Mesenchymal stem cell (in vitro differentiated cells and primary cell): ENCODE results near the gene CTDSP2.

Experiments
- DNase-seq: peaks from one replicate; pipeline ENCODE4 v3.0.0-alpha.2; 2013
- H2AFZ ChIP-seq: one replicate; pipeline ENCODE4 v1.6.1; 2013; ENCODE audit warnings: low read depth, mild to moderate bottlenecking, control low read depth, inconsistent platforms, low read length, moderate library complexity
- H2AK5ac ChIP-seq: 2 replicates; pipeline ENCODE4 v1.6.1; 2013; ENCODE audit warnings: low read length, moderate library complexity, mild to moderate bottlenecking, inconsistent platforms; ENCODE audit not compliant: severe bottlenecking
- H2BK120ac ChIP-seq: one replicate; pipeline ENCODE4 v1.6.1; 2013; ENCODE audit warnings: low read depth, mild to moderate bottlenecking, inconsistent platforms, low read length, moderate library complexity
- H2BK12ac ChIP-seq, 2 experiments: one replicate each; pipeline ENCODE4 v1.6.1; 2013; ENCODE audit warnings: inconsistent platforms in 2 of 2, low read length in 2 of 2, mild to moderate bottlenecking in 2 of 2, moderate library complexity in 2 of 2, control low read depth in 1 of 2
- H2BK15ac ChIP-seq: one replicate; pipeline ENCODE4 v1.6.1; 2013; ENCODE audit warnings: mild to moderate bottlenecking, low read depth, inconsistent platforms; ENCODE audit not compliant: poor library complexity, severe bottlenecking
- H2BK5ac ChIP-seq: 2 replicates; pipeline ENCODE4 v1.6.1; 2013; ENCODE audit warnings: low read depth, mild to moderate bottlenecking, low read length, control low read depth, inconsistent platforms; ENCODE audit not compliant: poor library complexity, severe bottlenecking
- H3K14ac ChIP-seq, 2 experiments: one replicate each; pipeline ENCODE4 v1.6.1; 2013; ENCODE audit warnings: inconsistent platforms in 2 of 2, low read length in 2 of 2, control low read depth in 1 of 2, mild to moderate bottlenecking in 1 of 2, moderate library complexity in 1 of 2
- H3K18ac ChIP-seq, 2 experiments: one replicate each; pipeline ENCODE4 v1.6.1; 2013; ENCODE audit warnings: inconsistent platforms in 2 of 2, low read length in 2 of 2, control low read depth in 1 of 2, low read depth in 1 of 2, mild to moderate bottlenecking in 1 of 2
- H3K23ac ChIP-seq, 2 experiments: one replicate each; pipeline ENCODE4 v1.6.1; 2013; ENCODE audit warnings: inconsistent platforms in 2 of 2, low read length in 2 of 2, mild to moderate bottlenecking in 2 of 2, moderate library complexity in 2 of 2, control low read depth in 1 of 2
- H3K27ac ChIP-seq: 2 replicates; pipeline ENCODE4 v1.5.1; 2013; ENCODE audit warnings: mild to moderate bottlenecking, moderate library complexity, low read length, control low read depth, inconsistent platforms; ENCODE audit not compliant: poor library complexity, severe bottlenecking
- H3K27me3 ChIP-seq, 2 experiments: 2 replicates each; pipeline versions ENCODE4 v1.6.1 to v1.7.0; 2013; ENCODE audit warnings: low read length in 2 of 2, mild to moderate bottlenecking in 2 of 2, moderate library complexity in 2 of 2, control low read depth in 1 of 2, inconsistent platforms in 1 of 2; ENCODE audit not compliant: control insufficient read depth in 1 of 2, insufficient read depth in 1 of 2
- H3K36me3 ChIP-seq, 2 experiments: 2 replicates each; pipeline versions ENCODE4 v1.6.1 to v1.7.0; 2013; ENCODE audit warnings: low read length in 2 of 2, control low read depth in 1 of 2, inconsistent platforms in 1 of 2, low read depth in 1 of 2, mild to moderate bottlenecking in 1 of 2; ENCODE audit not compliant: insufficient read depth in 2 of 2, control insufficient read depth in 1 of 2
- H3K4ac ChIP-seq, 2 experiments: one replicate each; pipeline ENCODE4 v1.6.1; 2013; ENCODE audit warnings: inconsistent platforms in 2 of 2, low read length in 2 of 2, mild to moderate bottlenecking in 2 of 2, moderate library complexity in 2 of 2, control low read depth in 1 of 2, low read depth in 1 of 2
- H3K4me1 ChIP-seq: 2 replicates; pipeline ENCODE4 v1.6.1; 2013; ENCODE audit warnings: low read depth, low read length, control low read depth; ENCODE audit not compliant: control insufficient read depth, insufficient read depth
- H3K4me2 ChIP-seq: 2 replicates; pipeline ENCODE4 v1.6.1; 2013; ENCODE audit warnings: low read length, mild to moderate bottlenecking, inconsistent platforms; ENCODE audit not compliant: poor library complexity, severe bottlenecking
- H3K4me3 ChIP-seq, 2 experiments: 2 replicates each; pipeline versions ENCODE4 v1.5.1 to v1.7.0; 2013; ENCODE audit warnings: low read length in 2 of 2, mild to moderate bottlenecking in 2 of 2, control low read depth in 1 of 2, low read depth in 1 of 2; ENCODE audit not compliant: insufficient read depth in 1 of 2
- H3K79me1 ChIP-seq: replicated peaks from 2 replicates; pipeline ENCODE4 v1.6.1; 2013; ENCODE audit warnings: mild to moderate bottlenecking, control low read depth, low read length, inconsistent platforms; ENCODE audit not compliant: poor library complexity, severe bottlenecking
- H3K9ac ChIP-seq: 2 replicates; pipeline ENCODE4 v1.7.0; 2013; ENCODE audit warnings: mild to moderate bottlenecking, low read length, moderate library complexity
- H3K9me3 ChIP-seq: 2 replicates; pipeline ENCODE4 v1.7.0; 2013; ENCODE audit warnings: mild to moderate bottlenecking, low read length; ENCODE audit not compliant: control insufficient read depth
- H4K8ac ChIP-seq: one replicate; pipeline ENCODE4 v1.6.1; 2013; ENCODE audit warnings: inconsistent platforms, mild to moderate bottlenecking, low read length, moderate library complexity
- H4K91ac ChIP-seq: one replicate; pipeline ENCODE4 v1.6.1; 2013; ENCODE audit warnings: mild to moderate bottlenecking, low read length, inconsistent platforms
- WGBS: methylation state at CpG from one replicate; pipeline ENCODE4 v1.1.7; 2013; ENCODE audit warnings: mixed read lengths; 5-methylcytosine and 5-hydroxymethylcytosine counted together

CTDSP2 gene

GRCh38 chr12:57800965-57801364 lies 45.6 kb downstream of the CTDSP2 start:
- Histone ChIP-seq H2BK120ac (no peak overlapping the region), H2AFZ (no peak overlapping the region), H3K9me3 (no peaks in the 10 kb centered on the region), H2AK5ac (no peak overlapping the region), H3K14ac (no peak overlapping the region), H2BK5ac (no peak overlapping the region), H3K36me3 (peaks cover 17 to 82% of the 10 kb centered on the region in 2 experiments), H4K91ac (no peak overlapping the region), H3K4me3 (no peak overlapping the region), H3K27ac (no peak overlapping the region), H3K9ac (peak overlapping the region; percentile 25), H3K18ac (no peak overlapping the region), H2BK12ac (no peak overlapping the region), H3K4me1 (peaks cover 2% of the 10 kb centered on the region), H3K4me2 (no peak overlapping the region), H4K8ac (no peak overlapping the region), H3K79me1 (peaks cover 6% of the 10 kb centered on the region), H3K4ac (no peak overlapping the region), H2BK15ac (no peak overlapping the region), H3K27me3 (no peaks in the 10 kb centered on the region), H3K23ac (no peak overlapping the region)
- WGBS = 100% methylated on average over 2 of the region's 3 CpGs
- no peak for DNase-seq

GRCh38 chr12:57797933-57798332 lies 48.6 kb downstream of the CTDSP2 start:
- Histone ChIP-seq H3K27me3 (no peaks in the 10 kb centered on the region), H2BK12ac (no peak overlapping the region), H4K91ac (no peak overlapping the region), H3K4me2 (no peak overlapping the region), H2BK120ac (no peak overlapping the region), H3K4me3 (no peak overlapping the region), H3K23ac (no peak overlapping the region), H3K27ac (no peak overlapping the region), H4K8ac (no peak overlapping the region), H3K9me3 (no peaks in the 10 kb centered on the region), H3K79me1 (peaks cover 7% of the 10 kb centered on the region), H3K14ac (no peak overlapping the region), H2BK15ac (no peak overlapping the region), H3K4me1 (no peaks in the 10 kb centered on the region), H3K4ac (no peak overlapping the region), H2BK5ac (no peak overlapping the region), H3K18ac (no peak overlapping the region), H2AK5ac (no peak overlapping the region), H3K9ac (no peak overlapping the region), H2AFZ (no peak overlapping the region), H3K36me3 (peaks cover 25 to 75% of the 10 kb centered on the region in 2 experiments)
- no peak for DNase-seq
- 100% methylated on average over 1 of the region's 1 CpG for WGBS

- Histone ChIP-seq H3K4ac (no peak overlapping the region), H2BK12ac (no peak overlapping the region), H3K27ac (no peak overlapping the region), H2AK5ac (no peak overlapping the region), H3K9me3 (no peaks in the 10 kb centered on the region), H3K23ac (no peak overlapping the region), H2BK120ac (no peak overlapping the region), H2AFZ (no peak overlapping the region), H2BK15ac (no peak overlapping the region), H3K4me3 (no peak overlapping the region), H2BK5ac (no peak overlapping the region), H3K14ac (no peak overlapping the region), H4K91ac (no peak overlapping the region), H3K18ac (no peak overlapping the region), H3K79me1 (peaks cover 5% of the 10 kb centered on the region), H4K8ac (no peak overlapping the region), H3K27me3 (no peaks in the 10 kb centered on the region), H3K4me2 (no peak overlapping the region), H3K9ac (peak overlapping the region; percentile 16), H3K4me1 (no peaks in the 10 kb centered on the region), H3K36me3 (peaks cover 25 to 75% of the 10 kb centered on the region in 2 experiments)
- DNase-seq = no peak
- WGBS = no CpG with 5 or more reads among the region's 1 CpG
Measured at GRCh38 chr12:57796996-57797395, 49.5 kb downstream of the CTDSP2 start.

- Histone ChIP-seq H2BK12ac (no peak overlapping the region), H3K4me1 (no peaks in the 10 kb centered on the region), H3K23ac (no peak overlapping the region), H3K4me2 (no peak overlapping the region), H3K79me1 (peaks cover 5% of the 10 kb centered on the region), H3K4ac (no peak overlapping the region), H3K14ac (no peak overlapping the region), H4K91ac (no peak overlapping the region), H2AFZ (no peak overlapping the region), H4K8ac (no peak overlapping the region), H2BK5ac (no peak overlapping the region), H3K4me3 (no peak overlapping the region), H3K9ac (no peak overlapping the region), H3K18ac (no peak overlapping the region), H3K27me3 (no peaks in the 10 kb centered on the region), H3K9me3 (no peaks in the 10 kb centered on the region), H2AK5ac (no peak overlapping the region), H2BK120ac (no peak overlapping the region), H3K36me3 (peaks cover 23 to 73% of the 10 kb centered on the region in 2 experiments), H3K27ac (no peak overlapping the region), H2BK15ac (no peak overlapping the region)
- WGBS = 96% methylated on average over 3 of the region's 6 CpGs
- peak; percentile 54 for DNase-seq
Measured at GRCh38 chr12:57795354-57795753, 51.2 kb downstream of the CTDSP2 start.
